D721Med (cell line): ENCODE results near the gene RALGPS1.

ENCODE experiments used
- DNase-seq: peaks from one replicate; pipeline ENCODE4 v3.0.0; 2011; ENCODE audit warnings: low spot score; ENCODE audit not compliant: insufficient read length
- FAIRE-seq: peaks from 2 replicates; lab custom pipeline; 2011; peaks lifted over from hg19 to GRCh38; lab: Jason Lieb, UNC
- CTCF ChIP-seq: IDR thresholded peaks from 2 replicates; pipeline ENCODE4 v1.5.1; 2012; ENCODE audit warnings: mild to moderate bottlenecking, control low read depth; ENCODE audit not compliant: insufficient read depth; ENCODE audit errors: missing control alignments

Gene RALGPS1

GRCh38 chr9:127178686-127179632, 264.4 kb downstream of the RALGPS1 start:
- no peak for FAIRE-seq
- DNase-seq, result no peak

GRCh38 chr9:127179633-127180441, 265.3 kb downstream of the RALGPS1 start:
- no peak for TF ChIP-seq CTCF
- no peak for FAIRE-seq
- no peak for DNase-seq

More at GRCh38 chr9:127178686-127179632, 264.4 kb downstream of the RALGPS1 start:
- no peak for TF ChIP-seq CTCF

- TF ChIP-seq CTCF, result no peak
- DNase-seq, result no peak
- FAIRE-seq, result no peak
These were observed 266.1 kb downstream of the RALGPS1 start for GRCh38 chr9:127180457-127181314.

- TF ChIP-seq CTCF, result no peak
- FAIRE-seq, result no peak
- DNase-seq, result no peak
These were observed 266.7 kb downstream of the RALGPS1 start for GRCh38 chr9:127181315-127181580.

- no peak for DNase-seq
- TF ChIP-seq CTCF, result no peak
- no peak for FAIRE-seq
These were observed 267.1 kb downstream of the RALGPS1 start for GRCh38 chr9:127181595-127182190.

- FAIRE-seq (no peak), DNase-seq (no peak)
- no peak for TF ChIP-seq CTCF
These were observed 268.5 kb downstream of the RALGPS1 start for GRCh38 chr9:127182901-127183746.
